NOMO-1 treated with dmso at 0.1 percent for 144 hours (cell line): Measurements from ENCODE around the gene SIVA1.

Experiments
- DNase-seq: peaks from one replicate; lab custom pipeline; 2025; ENCODE audit not compliant: unreplicated experiment; lab: John Stamatoyannopoulos, UW

The SIVA1 gene

GRCh38 chr14:104806625-104807465, 53.9 kb downstream of the SIVA1 start:
- no peak for DNase-seq

GRCh38 chr14:104808456-104808855, 55.5 kb downstream of the SIVA1 start:
- no peak for DNase-seq
